HL-60 (cell line): ENCODE measurements around the gene FOCAD.

Experiments used
- GABPA ChIP-seq: IDR thresholded peaks from 2 replicates; pipeline ENCODE4 v1.6.1; 2012; ENCODE audit warnings: low read depth
- POLR2AphosphoS5 ChIP-seq: IDR thresholded peaks from 2 replicates; pipeline ENCODE4 v1.6.1; 2012; ENCODE audit warnings: low read depth
- SPI1 ChIP-seq: IDR thresholded peaks from 2 replicates; pipeline ENCODE4 v1.6.1; 2012; ENCODE audit warnings: low read depth, mild to moderate bottlenecking, borderline replicate concordance
- TF ChIP-seq, protein P1 (sequence below): IDR thresholded peaks from one replicate; pipeline ENCODE4 v1.5.1; 2011; ENCODE audit warnings: low read length, control low read depth, inconsistent platforms; ENCODE audit not compliant: insufficient read depth
- TF ChIP-seq, protein P2 (sequence below): IDR thresholded peaks from 2 replicates; pipeline ENCODE4 v1.6.1; 2012; ENCODE audit warnings: low read depth; ENCODE audit not compliant: insufficient replicate concordance

DNA sequence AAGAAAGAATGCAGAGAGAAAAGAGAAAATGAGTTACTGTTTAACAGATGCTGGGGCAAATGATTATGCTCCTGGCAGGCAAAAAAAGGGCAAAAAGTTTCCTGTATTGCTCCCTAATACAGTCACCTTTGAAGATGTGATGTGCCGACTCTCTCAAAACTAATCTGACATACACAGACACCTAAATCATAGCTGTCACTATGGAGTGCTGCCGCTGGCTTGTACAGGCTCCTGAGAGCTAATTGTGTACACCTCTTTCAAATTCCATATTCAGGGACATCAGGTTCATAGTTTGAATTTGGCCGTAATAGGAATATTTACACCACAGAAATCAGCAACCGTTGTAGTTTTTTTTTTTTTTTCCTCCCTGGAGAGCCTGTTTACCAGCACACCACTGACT is 12.4 kb upstream of the FOCAD start:
- TF ChIP-seq GABPA = no peak
- TF ChIP-seq, protein P1, sequence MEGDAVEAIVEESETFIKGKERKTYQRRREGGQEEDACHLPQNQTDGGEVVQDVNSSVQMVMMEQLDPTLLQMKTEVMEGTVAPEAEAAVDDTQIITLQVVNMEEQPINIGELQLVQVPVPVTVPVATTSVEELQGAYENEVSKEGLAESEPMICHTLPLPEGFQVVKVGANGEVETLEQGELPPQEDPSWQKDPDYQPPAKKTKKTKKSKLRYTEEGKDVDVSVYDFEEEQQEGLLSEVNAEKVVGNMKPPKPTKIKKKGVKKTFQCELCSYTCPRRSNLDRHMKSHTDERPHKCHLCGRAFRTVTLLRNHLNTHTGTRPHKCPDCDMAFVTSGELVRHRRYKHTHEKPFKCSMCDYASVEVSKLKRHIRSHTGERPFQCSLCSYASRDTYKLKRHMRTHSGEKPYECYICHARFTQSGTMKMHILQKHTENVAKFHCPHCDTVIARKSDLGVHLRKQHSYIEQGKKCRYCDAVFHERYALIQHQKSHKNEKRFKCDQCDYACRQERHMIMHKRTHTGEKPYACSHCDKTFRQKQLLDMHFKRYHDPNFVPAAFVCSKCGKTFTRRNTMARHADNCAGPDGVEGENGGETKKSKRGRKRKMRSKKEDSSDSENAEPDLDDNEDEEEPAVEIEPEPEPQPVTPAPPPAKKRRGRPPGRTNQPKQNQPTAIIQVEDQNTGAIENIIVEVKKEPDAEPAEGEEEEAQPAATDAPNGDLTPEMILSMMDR = no peak
- no peak for TF ChIP-seq POLR2AphosphoS5
- TF ChIP-seq, protein P2, sequence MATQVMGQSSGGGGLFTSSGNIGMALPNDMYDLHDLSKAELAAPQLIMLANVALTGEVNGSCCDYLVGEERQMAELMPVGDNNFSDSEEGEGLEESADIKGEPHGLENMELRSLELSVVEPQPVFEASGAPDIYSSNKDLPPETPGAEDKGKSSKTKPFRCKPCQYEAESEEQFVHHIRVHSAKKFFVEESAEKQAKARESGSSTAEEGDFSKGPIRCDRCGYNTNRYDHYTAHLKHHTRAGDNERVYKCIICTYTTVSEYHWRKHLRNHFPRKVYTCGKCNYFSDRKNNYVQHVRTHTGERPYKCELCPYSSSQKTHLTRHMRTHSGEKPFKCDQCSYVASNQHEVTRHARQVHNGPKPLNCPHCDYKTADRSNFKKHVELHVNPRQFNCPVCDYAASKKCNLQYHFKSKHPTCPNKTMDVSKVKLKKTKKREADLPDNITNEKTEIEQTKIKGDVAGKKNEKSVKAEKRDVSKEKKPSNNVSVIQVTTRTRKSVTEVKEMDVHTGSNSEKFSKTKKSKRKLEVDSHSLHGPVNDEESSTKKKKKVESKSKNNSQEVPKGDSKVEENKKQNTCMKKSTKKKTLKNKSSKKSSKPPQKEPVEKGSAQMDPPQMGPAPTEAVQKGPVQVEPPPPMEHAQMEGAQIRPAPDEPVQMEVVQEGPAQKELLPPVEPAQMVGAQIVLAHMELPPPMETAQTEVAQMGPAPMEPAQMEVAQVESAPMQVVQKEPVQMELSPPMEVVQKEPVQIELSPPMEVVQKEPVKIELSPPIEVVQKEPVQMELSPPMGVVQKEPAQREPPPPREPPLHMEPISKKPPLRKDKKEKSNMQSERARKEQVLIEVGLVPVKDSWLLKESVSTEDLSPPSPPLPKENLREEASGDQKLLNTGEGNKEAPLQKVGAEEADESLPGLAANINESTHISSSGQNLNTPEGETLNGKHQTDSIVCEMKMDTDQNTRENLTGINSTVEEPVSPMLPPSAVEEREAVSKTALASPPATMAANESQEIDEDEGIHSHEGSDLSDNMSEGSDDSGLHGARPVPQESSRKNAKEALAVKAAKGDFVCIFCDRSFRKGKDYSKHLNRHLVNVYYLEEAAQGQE = no peak
- no peak for TF ChIP-seq SPI1
